NCI-H2029 (cell line): ENCODE measurements around the gene TMEM131L.
"Not testable (repeated sequence)": the region's sequence is repeated elsewhere in the genome, so short reads cannot be mapped to it uniquely, and the experiment has no call there.

Experiments used
- DNase-seq: peaks from one replicate; lab custom pipeline; 2025; lab: John Stamatoyannopoulos, UW

The TMEM131L gene

GRCh38 chr4:153447175-153447905, 18.8 kb upstream of the TMEM131L start:
- DNase-seq = no peak

GRCh38 chr4:153448003-153448731, 18.0 kb upstream of the TMEM131L start:
- no peak for DNase-seq

- no peak for DNase-seq
These were observed 16.8 kb upstream of the TMEM131L start for GRCh38 chr4:153449338-153449737.

- DNase-seq = no peak
These were observed 15.6 kb upstream of the TMEM131L start for GRCh38 chr4:153450544-153450917.

GRCh38 chr4:153451145-153451544, 15.0 kb upstream of the TMEM131L start:
- not testable (repeated sequence) for DNase-seq

GRCh38 chr4:153451911-153452657, 14.1 kb upstream of the TMEM131L start:
- DNase-seq = no peak

- no peak for DNase-seq
These were observed 13.3 kb upstream of the TMEM131L start for GRCh38 chr4:153452658-153453378.

- DNase-seq = no peak
These were observed 12.8 kb upstream of the TMEM131L start for GRCh38 chr4:153453402-153453801.

- DNase-seq = no peak
These were observed 7.2 kb upstream of the TMEM131L start for GRCh38 chr4:153458969-153459368.

GRCh38 chr4:153461549-153461948, 4.6 kb upstream of the TMEM131L start:
- not testable (repeated sequence) for DNase-seq

GRCh38 chr4:153464068-153464467, 2.1 kb upstream of the TMEM131L start:
- no peak for DNase-seq

GRCh38 chr4:153465140-153465539, 1.0 kb upstream of the TMEM131L start:
- DNase-seq = no peak

GRCh38 chr4:153465615-153466080, 512 bp upstream of the TMEM131L start:
- no peak for DNase-seq

- peak; percentile 81 for DNase-seq
These were observed 1.1 kb downstream of the TMEM131L start for GRCh38 chr4:153466949-153467896.

- no peak for DNase-seq
These were observed 1.7 kb downstream of the TMEM131L start for GRCh38 chr4:153467897-153468262.

- DNase-seq = no peak
These were observed 2.4 kb downstream of the TMEM131L start for GRCh38 chr4:153468587-153468986.

GRCh38 chr4:153469031-153469430, 2.9 kb downstream of the TMEM131L start:
- no peak for DNase-seq

- DNase-seq = not testable (repeated sequence)
These were observed 5.0 kb downstream of the TMEM131L start for GRCh38 chr4:153471071-153471697.

- no peak for DNase-seq
These were observed 5.5 kb downstream of the TMEM131L start for GRCh38 chr4:153471698-153472093.
